NCI-H1105 (cell line): ENCODE results near the gene OR2H1.

Source experiments
- DNase-seq: peaks from one replicate; lab custom pipeline; 2025; lab: John Stamatoyannopoulos, UW

OR2H1 gene

GRCh38 chr6:29483735-29484134 is 26.8 kb downstream of the OR2H1 start:
- no peak for DNase-seq

- DNase-seq, result no peak
Observed at GRCh38 chr6:29486577-29486976, 29.6 kb downstream of the OR2H1 start.

GRCh38 chr6:29487131-29487530 is 30.2 kb downstream of the OR2H1 start:
- no peak for DNase-seq

- DNase-seq, result no peak
Observed at GRCh38 chr6:29487660-29488059, 30.7 kb downstream of the OR2H1 start, which contains the start of gene MAS1L. Gene MAS1L, minus strand, starts transcription at chr6:29487956. Its CDS starts 54 bp downstream, at chr6:29487902.

- no peak for DNase-seq
Observed at GRCh38 chr6:29488874-29489273, 31.9 kb downstream of the OR2H1 start.

GRCh38 chr6:29489286-29489685 is 32.3 kb downstream of the OR2H1 start:
- DNase-seq, result no peak

GRCh38 chr6:29490055-29490454 is 33.1 kb downstream of the OR2H1 start:
- DNase-seq, result no peak

- DNase-seq, result no peak
Observed at GRCh38 chr6:29490552-29490951, 33.6 kb downstream of the OR2H1 start.

GRCh38 chr6:29491574-29491973 is 34.6 kb downstream of the OR2H1 start:
- no peak for DNase-seq

GRCh38 chr6:29493261-29493660 is 36.3 kb downstream of the OR2H1 start:
- no peak for DNase-seq

- DNase-seq, result no peak
Observed at GRCh38 chr6:29494131-29494530, 37.2 kb downstream of the OR2H1 start.

- no peak for DNase-seq
Observed at GRCh38 chr6:29495571-29495970, 38.6 kb downstream of the OR2H1 start.

- DNase-seq, result no peak
Observed at GRCh38 chr6:29496961-29497360, 40.0 kb downstream of the OR2H1 start.

- no peak for DNase-seq
Observed at GRCh38 chr6:29499704-29500103, 42.7 kb downstream of the OR2H1 start.

- DNase-seq, result no peak
Observed at GRCh38 chr6:29500594-29500993, 43.6 kb downstream of the OR2H1 start.

- no peak for DNase-seq
Observed at GRCh38 chr6:29501106-29501505, 44.2 kb downstream of the OR2H1 start.

- no peak for DNase-seq
Observed at GRCh38 chr6:29502181-29502580, 45.2 kb downstream of the OR2H1 start.

GRCh38 chr6:29502597-29502996 is 45.6 kb downstream of the OR2H1 start:
- DNase-seq, result no peak

GRCh38 chr6:29504961-29505360 is 48.0 kb downstream of the OR2H1 start:
- no peak for DNase-seq

- DNase-seq, result no peak
Observed at GRCh38 chr6:29505808-29506207, 48.9 kb downstream of the OR2H1 start.

- DNase-seq, result no peak
Observed at GRCh38 chr6:29506446-29507067, 49.6 kb downstream of the OR2H1 start.

GRCh38 chr6:29507319-29507718 is 50.4 kb downstream of the OR2H1 start:
- no peak for DNase-seq

GRCh38 chr6:29509239-29509638 is 52.3 kb downstream of the OR2H1 start:
- no peak for DNase-seq

GRCh38 chr6:29509711-29510110 is 52.8 kb downstream of the OR2H1 start:
- no peak for DNase-seq
